DMS79 treated with DMSO at 0.1 percent for 48 hours (cell line): ENCODE data around the gene EPC1.
"Not testable (repeated sequence)": the region's sequence is repeated elsewhere in the genome, so short reads cannot be mapped to it uniquely, and the experiment has no call there.

Source experiments
- DNase-seq: peaks from one replicate; lab custom pipeline; 2025; lab: John Stamatoyannopoulos, UW

The EPC1 gene

DNA sequence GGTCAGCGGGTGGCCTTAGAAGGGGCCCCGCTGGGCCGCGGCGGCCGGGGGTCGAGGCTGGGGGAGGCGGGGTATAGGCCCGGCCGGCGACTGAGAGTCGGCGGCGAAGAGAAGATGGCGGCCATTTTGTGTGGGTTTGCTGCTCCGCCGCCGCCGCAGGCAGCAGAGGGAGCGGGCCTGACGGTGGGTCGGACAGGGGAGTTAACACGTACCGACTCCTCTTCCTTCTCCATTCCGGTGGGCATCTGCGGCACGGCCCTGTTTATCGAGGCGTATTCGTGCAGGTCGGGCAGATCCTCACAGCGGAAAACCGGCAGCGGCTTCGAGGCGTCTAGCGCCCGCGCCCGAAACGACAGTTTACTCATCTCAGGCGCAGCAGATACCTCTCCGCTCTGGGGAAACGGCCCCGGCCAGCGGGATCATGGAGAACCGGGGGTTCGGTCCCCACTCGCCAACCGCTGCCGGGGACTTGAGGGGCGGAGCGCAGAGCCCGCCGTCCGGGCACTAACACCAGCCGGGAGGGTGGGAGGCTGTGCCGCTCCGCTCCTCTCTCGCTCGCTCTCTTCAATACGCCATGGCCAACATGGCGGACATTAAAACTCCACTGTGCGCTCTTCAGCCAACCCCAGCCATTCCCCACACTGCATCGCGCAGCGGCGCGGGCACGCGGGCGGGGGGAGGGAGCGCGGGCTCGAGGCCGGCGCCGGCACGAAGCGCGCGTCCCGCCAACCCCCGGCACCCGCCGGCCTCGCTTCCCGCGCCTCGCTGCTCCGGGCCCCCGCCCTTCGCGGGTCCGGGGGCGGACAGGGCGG is at the start of gene EPC1:
EPC1 (minus strand) TSS at position 608 of the 812 bp plus-strand sequence; CDS start at position 365, 243 bp downstream.
- DNase-seq, result peak; percentile 60

DNA sequence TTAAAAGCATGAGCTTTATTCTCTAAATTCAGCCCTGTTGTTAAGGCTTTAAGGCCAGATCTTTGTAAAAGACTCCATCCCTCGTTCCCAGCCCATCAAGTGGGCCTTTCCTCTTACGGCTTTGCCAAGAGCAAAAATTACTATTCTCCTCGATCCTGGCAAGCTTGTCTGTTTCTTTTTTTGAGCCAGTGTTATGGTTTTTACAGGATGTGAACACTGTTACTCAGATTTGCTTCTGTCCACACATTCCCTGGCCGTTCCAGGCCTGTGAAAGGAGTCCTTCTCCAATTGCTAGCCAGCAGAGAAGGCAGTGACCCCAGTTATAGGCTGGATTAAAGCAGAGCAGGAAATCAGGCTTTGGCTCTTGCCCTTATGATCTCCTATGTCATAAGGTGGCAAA is 47.0 kb upstream of the EPC1 start:
- DNase-seq, result no peak

DNA sequence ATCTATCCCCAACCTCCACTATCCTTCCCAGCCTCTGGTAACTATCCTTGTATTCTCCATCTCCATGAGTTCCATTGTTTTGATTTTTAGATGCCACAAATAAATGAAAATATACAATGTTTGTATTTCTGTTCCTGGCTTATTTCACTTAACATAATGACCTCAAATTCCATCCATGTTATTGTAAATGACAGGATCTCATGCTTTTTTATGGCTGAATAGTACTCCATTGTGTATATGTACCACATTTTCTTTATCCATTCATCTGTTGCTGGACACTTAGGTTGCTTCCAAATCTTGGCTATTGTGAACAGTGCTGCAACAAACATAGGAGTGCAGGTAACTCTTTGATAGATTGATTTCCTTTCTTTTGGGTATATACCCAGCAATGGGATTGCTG is 45.3 kb upstream of the EPC1 start:
- DNase-seq, result not testable (repeated sequence)

- DNase-seq, result no peak
These were observed 43.2 kb upstream of the EPC1 start for GRCh38 chr10:32390193-32390592.

GRCh38 chr10:32388258-32389027 is 41.5 kb upstream of the EPC1 start:
- DNase-seq, result no peak

DNA sequence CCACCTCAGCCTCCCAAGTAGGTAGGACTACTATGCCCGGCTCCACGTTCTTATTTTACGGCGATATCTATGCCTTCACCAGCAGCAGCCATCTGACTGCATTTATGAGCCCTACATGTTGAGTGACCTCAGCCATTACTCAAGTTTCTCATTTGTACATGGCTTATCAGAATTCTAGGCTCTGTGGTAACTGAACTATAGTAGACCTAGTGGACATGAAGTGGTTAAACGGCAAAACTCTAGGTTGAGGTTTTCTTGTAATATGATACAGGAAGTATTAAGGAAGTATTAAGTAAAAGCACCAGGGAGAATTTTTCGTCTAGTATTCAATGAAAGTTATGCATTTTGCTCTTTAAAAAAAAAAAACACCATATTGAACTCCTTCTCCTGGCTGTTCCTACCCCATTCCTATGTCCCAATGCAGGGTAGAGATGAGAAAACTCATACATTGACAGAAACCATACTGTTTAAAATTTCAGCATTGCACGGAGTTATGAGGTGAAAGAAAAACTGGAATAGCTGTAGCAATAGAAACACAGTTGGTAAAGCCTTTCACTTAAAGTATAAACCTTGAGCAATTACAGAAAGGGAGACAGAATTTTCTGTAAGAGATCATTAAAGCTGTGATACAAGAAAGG is 39.8 kb upstream of the EPC1 start:
- no peak for DNase-seq

DNA sequence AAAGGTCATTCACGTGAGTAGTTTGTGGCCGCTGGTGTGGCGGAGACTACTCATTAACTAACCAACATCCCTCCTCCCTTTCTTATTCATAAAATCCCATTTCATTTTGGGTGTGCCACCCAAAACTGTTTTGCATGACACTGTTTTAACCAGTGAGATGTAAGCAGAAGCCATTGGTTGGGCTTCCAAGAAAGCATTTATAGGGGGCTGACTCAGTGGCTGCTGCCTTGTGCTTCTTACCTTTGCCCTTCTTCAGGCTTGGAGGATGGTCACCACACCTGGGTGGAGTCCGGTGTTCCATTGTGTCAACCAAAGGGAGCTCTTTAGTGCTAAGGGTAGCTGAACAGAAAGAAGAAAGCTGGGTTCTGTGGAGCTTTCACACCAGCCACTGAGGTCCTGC is 37.2 kb upstream of the EPC1 start:
- DNase-seq, result no peak

- DNase-seq, result no peak
These were observed 34.2 kb upstream of the EPC1 start for GRCh38 chr10:32381165-32381564.

DNA sequence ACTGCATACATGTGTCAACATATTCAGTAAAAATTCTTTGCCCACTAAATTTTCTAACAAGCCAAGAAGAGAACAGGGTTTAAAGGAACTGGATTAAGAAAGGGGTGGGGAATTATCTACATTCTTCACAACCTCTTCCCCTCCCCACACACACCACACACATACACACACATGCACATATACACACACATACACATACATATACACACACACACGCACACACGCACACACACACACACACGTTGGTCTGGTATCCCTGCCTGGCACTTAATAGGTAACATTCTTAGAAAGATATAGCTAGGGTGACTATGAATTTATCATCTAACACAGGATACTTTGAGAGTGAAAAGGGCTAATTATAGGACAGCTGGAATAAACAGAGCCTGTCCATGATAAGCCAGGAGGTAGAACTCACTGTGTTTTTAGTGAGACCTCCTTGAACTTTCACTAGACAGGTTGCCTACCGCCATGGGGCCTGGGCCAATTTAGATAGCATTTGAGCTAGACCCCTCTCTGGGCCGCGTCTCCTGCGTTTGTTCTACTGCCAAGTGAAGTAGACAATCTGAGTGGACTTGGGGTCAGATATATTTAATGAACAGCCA is 33.1 kb upstream of the EPC1 start:
- peak; percentile 2 for DNase-seq

DNA sequence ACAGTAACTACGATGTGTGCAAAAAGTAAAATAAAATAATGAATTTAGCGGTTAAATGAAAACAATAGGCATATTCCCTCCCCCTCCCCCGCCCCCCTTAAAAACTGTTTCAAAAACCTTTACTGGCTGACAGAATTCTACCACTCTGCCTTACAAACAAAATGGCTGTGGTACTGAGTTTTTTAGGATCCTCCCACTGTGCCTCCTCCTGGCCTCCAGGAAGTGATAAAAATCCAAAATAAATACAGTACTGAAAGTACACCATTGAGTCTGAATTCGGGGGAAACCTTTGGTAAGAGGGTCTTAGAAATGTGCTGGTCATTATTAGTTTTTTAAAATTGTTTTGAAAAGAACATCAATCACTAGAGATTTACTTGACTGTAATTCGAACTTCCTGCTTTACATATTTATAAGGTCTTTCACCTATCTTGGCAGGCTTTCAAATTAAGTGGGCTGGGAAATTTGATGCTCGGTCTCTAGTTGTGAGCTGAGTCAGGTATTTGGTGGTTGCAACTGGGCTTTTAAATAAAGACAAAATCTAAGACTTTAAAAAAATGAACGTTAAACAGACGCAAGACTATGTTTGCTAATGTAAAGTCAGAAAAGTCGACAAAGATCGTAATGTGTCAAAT is 32.5 kb upstream of the EPC1 start:
- DNase-seq, result peak; percentile 95

GRCh38 chr10:32378363-32379317 is 31.7 kb upstream of the EPC1 start:
- peak; percentile 70 for DNase-seq

GRCh38 chr10:32377458-32378259 is 30.7 kb upstream of the EPC1 start:
- DNase-seq, result peak; percentile 46

- peak; percentile 11 for DNase-seq
These were observed 29.8 kb upstream of the EPC1 start for GRCh38 chr10:32376771-32377170.

- no peak for DNase-seq
These were observed 29.1 kb upstream of the EPC1 start for GRCh38 chr10:32376097-32376496.

GRCh38 chr10:32375631-32376030 is 28.7 kb upstream of the EPC1 start:
- DNase-seq, result no peak

DNA sequence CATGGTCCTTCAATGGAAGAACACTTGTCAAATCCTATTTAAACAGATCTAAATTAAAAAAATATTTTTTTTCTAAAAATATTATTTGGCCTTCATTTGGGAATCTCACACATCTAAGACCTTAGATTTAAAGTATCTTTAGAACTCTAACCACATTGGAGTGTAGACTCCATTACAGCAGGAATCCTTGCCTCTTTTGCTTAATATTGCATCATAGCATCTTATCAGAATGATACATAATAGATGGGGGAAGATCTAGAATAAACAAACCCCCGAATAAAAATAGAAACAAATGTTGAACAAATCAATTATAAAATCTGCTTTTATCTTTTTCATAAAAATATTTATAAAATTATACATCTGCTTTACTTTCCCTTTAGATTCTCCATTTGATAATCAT is 27.6 kb upstream of the EPC1 start:
- DNase-seq, result no peak

- DNase-seq, result no peak
These were observed 26.5 kb upstream of the EPC1 start for GRCh38 chr10:32373496-32373895.

- DNase-seq, result no peak
These were observed 26.1 kb upstream of the EPC1 start for GRCh38 chr10:32373031-32373430.

- DNase-seq, result no peak
These were observed 25.3 kb upstream of the EPC1 start for GRCh38 chr10:32372000-32372875.
